Head of caudate nucleus (tissue), 42 donors: ENCODE data around the gene C3orf20.
A peak's percentile ranks its signal among the peaks of the same experiment; 100 is the strongest.
"Not testable (repeated sequence)": the region's sequence is repeated elsewhere in the genome, so short reads cannot be mapped to it uniquely, and the experiment has no call there.

Source experiments
- DNase-seq, 42 donors: peaks; one replicate each; pipeline versions ENCODE4 v3.0.0 to v3.0.0-alpha.2; 2020 to 2021; ENCODE audit warnings: mixed read lengths in 7 of 42
- intact Hi-C: fragments of 100-400 bp; cut with DNase I; formaldehyde crosslinking; loops from one replicate; pipeline ENCODE4 v1.15.0; 2022

C3orf20 gene

GRCh38 chr3:14728113-14728512 is 53.2 kb downstream of the C3orf20 start:
- DNase-seq = no peak
- intact Hi-C loops = no loop called here

- intact Hi-C loops = no loop called here
- DNase-seq = no peak
Observed at GRCh38 chr3:14730703-14731382, 55.9 kb downstream of the C3orf20 start.

DNA sequence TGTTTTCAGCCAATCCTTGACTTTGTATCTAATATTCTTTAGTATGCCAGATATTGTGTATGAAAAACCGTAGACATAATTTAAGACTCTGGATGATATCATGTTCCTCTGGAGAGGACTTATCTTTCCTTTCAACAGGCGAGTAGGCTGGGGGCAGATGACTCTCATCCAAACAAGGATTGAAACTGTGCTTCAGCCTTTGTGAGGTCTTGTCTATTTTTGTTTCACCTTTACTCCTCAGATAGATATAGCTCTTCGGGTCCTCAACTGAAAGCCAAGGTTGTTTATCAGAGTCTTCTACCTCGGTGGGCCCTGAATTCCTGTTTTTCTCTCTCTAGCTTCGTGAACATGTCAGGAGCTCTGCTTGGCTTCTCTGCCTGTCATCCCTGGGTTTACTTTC is 66.0 kb downstream of the C3orf20 start:
- intact Hi-C loops = no loop called here
- no peak for DNase-seq

DNA sequence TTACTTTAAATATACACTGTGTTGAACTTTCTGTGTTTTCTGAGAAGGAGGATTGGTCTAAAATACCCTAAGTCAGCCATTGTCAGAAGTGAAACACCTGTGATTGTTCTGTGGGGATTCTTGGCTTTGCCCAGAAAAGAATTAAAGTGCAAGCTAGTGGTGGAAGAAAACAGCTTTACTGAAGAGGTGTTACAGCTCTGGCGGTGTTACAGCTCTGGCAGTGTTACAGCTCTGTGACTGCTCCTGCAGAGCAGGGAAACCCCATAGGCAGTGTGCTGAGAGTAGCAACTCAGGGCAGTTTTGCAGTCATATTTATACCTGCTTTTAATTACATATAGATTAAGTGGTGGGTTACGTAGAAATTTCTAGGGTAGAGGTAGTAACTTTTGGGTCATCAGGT is 66.6 kb downstream of the C3orf20 start:
- no peak for DNase-seq
- intact Hi-C loops = no loop called here

DNA sequence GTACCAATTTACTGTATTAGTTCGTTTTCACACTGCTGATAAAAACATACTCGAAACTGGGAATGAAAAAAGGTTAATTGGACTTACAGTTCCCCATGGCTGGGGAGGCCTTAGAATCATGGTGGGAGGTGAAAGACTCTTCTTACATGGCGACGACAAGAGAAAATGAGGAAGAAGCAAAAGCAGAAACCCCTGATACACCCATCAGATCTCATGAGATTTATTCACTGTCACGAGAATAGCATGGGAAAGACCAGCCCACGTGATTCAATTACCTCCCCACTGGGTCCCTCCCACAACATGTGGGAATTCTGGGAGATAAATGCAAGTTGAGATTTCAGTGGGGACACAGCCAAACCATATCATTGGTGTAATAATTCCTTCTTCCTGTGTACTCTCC is 69.6 kb downstream of the C3orf20 start:
- intact Hi-C loops = no loop called here

DNA sequence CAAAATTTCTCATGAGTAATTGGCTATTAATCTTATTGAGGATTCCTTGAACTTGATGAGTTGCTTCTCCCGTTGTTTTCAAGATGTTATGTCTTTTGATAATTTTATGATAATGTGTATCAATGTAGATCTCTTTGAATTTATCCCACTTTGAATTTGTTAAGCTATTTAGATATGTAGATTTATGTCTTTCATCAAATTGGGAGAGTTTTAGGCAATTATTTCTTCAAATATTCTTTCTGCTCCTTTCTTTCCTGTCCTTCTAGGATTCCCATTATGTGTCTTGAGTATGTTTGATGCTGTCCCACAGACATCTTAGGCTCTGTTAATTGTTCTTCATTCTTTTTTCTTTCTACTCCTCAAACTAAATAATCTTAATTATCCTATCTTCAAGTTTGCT is 75.7 kb downstream of the C3orf20 start:
- DNase-seq = no peak
- intact Hi-C loops = no loop called here

More for the DNA sequence above, 69.6 kb downstream of the C3orf20 start:
- DNase-seq = no peak

DNA sequence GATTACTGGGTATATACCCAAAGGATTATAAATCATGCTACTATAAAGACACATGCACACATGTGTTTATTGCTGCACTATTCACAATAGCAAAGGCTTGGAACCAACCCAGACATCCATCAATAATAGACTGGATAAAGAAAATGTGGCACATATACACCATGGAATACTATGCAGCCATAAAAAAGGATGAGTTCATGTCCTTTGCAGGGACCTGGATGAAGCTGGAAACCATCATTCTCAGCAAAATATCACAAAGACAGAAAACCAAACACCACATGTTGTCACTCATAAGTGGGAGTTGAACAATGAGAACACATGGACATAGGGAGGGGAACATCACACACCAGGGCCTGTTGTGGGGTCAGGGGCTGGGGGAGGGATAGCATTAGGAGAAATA is 78.0 kb downstream of the C3orf20 start:
- DNase-seq, intact Hi-C loops: not testable (repeated sequence)

DNA sequence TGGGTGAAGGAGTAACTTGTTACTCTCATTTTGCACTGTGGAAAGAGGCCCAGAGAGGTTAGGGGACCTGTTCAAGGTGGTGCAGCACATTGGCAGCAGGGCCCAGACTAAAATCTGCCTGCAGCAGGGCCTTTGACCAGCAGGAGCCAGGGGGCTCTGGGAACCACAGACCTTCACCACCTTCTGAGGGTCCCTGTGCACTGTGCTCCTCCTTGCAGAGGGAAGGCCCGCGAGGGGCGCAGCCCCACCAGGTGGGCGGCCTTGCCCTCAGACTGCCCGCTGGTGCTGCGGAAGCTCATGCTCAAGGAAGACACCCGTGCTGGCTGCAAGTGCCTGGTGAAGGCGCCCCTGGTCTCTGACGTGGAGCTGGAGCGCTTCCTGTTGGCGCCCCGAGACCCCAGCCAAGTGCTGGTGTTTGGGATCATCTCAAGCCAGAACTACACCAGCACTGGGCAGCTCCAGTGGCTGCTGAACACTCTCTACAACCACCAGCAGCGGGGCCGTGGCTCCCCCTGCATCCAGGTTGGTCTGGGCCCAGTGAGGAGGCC is 82.3 kb downstream of the C3orf20 start:
- DNase-seq = no peak
- intact Hi-C loops = no loop called here

DNA sequence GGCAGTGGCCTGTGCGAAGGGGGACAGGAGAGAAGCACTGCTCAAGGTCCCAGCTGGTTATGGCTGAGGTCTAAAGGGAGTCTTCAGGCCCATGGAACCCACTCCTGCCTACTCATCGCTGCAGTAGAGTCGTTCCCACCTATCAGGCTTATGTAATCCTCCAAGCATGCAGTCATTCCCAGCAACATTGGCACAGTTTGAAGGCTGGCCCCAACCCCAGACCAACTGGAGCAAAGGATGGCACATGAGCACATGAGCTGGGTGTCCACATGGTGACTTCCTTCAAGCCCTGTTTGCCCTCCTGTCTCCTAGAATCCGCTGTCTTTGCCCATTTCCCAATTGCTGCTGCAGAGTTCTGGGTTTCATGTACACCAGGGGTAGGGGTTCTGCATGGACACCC is 83.4 kb downstream of the C3orf20 start:
- DNase-seq = no peak
- intact Hi-C loops = no loop called here

- intact Hi-C loops = no loop called here
- no peak for DNase-seq
Observed at GRCh38 chr3:14758959-14759358, 84.0 kb downstream of the C3orf20 start.

GRCh38 chr3:14760185-14760584 is 85.2 kb downstream of the C3orf20 start:
- no peak for DNase-seq
- intact Hi-C loops = no loop called here

DNA sequence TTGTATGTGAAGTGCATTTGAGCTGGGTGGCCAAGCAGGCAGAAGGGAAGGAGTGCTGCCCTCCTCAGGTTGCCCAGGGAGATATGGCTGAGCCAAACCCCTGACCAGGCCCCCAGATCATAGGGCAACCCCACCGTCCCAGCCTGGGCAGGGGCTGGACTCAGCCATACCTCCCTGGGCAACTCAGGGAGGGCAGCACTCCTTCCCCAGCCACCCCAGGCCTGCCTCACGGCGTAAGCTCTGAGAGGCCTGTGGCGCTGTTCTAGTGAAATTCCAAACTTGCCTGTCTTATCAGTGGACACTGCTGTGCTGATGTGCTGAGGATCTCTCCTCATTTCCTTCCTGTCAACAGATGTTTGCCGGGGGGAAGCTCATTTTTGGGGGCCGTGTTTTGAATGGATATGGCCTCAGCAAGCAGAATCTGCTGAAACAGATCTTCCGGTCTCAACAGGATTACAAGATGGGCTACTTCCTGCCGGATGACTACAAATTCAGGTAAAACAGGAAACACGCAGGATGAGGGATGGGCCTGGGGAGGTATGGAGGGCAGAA is 86.3 kb downstream of the C3orf20 start:
- no peak for DNase-seq

DNA sequence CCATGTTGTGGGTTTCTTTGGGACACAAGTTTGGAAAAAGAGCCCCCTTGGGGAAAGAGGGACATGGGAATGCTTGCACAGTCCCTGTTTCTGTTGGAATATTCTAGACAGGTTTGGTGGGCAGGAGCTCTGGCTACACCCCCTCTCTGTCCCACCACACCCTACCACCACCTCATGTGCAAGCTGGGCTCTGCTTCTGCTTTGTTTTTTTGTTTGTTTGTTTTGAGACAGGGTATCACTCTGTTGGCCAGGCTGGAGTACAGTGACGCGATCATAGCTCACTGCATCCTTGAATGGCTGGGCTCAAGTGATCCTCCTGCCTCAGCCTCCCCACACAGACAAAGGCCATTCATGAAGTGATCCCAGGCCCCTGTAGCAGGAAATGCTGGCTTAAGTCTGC is 86.9 kb downstream of the C3orf20 start:
- DNase-seq = no peak
- intact Hi-C loops = no loop called here

More for the DNA sequence above, 86.3 kb downstream of the C3orf20 start:
- intact Hi-C loops = no loop called here

GRCh38 chr3:14762701-14763100 is 87.8 kb downstream of the C3orf20 start:
- intact Hi-C loops = no loop called here
- no peak for DNase-seq

- DNase-seq = no peak
- intact Hi-C loops = no loop called here
Observed at GRCh38 chr3:14764331-14765059, 89.6 kb downstream of the C3orf20 start.

- no peak for DNase-seq
- intact Hi-C loops = no loop called here
Observed at GRCh38 chr3:14765060-14765400, 90.1 kb downstream of the C3orf20 start.

DNA sequence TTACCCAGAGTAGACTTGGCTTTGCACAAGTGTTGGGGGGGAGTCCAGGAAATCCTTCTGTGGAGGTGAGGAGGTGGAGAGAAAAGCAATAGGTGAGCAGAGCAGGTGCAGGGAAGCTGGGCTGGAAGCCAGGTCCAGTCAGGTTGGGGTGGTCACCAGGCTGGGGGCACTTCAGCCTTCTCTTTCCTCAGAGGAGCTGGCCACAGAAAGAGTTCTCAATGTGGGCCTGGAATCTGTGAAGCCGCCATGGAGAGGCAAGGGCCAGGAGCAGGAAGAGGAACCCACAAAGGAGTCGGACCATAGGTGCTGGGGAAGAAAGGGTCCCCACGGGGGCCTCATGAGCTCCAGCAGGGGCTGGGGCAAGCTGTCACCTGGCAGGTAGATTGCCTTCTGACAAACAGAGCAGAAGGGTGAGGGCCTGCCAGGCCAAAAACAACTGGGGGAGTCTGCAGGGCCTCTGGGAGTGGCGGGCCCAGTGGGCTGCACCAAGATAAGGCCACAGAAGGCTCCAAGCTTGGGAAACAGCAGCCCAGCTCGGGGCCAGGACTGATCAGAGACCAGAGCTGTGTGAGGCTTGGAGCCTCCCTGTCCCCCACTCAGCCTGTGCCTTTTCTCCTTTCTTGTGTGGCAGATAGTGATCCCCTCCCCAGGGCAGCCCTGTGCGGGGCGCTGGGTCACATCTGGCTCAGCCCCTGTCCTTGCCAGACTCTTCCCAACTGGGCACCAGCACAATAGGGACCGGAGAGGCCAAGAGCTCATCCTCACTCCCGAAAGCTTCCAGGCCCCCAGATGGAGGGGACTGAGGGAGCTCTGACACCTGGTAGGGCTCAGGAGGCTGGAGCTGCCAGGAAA is 90.9 kb downstream of the C3orf20 start:
- intact Hi-C loops = no loop called here
- DNase-seq = peak in 1 of 42 donors; percentile 28

DNA sequence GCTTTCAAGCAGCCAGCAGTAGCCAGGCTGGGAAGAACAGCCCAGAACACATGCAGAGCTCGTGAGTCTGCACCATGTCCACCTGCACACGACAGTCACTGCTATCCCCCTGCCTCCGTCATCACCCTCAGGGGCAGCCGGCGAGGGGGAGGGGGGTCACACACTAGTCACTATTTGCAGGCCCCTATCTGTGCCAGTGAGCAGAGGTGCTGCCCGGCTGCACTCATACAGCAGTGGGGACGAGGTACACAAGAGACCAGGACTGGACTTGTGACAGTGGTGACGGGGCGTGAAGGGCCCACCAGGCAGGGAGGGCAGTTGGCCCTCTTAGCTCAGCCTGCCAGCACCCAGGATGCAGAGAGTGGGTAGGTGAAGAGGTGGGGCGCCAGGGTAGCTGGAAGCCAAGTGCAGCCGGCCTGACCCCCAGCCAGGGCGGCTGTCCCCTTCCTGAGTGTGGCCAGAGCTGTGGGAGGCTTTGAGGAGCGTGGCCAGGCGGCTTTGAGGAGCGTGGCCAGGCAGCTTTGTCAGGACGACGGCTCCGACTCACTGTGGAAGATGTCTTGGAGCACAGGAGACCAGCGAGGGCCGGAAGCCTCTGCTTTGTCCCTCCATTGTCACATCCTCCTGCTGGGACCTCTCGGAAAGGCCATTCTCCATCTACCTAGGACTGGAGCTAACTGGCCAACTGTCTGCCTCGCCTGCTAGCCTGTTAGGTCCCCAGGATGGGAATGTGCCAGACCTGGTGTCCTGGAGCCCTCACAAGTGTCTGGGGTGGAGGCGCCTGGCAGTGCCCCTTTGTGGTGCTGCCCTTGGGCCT is 91.7 kb downstream of the C3orf20 start:
- intact Hi-C loops = no loop called here
- peak in 1 of 42 donors; percentile 33 for DNase-seq
